ENCODE results near the gene ARL15.
A peak's percentile ranks its signal among the peaks of the same experiment; 100 is the strongest.

ARL15 gene

GRCh38 chr5:54251981-54252380 is 58.4 kb downstream of the ARL15 start:
- no peak for TF ChIP-seq EGR1 (IDR thresholded peaks at IDR 0.05)
- TF ChIP-seq FOXM1 (IDR thresholded peaks at IDR 0.05; ENCODE audit: borderline replicate concordance, low read depth), result no peak
- TF ChIP-seq TAF1 (IDR thresholded peaks at IDR 0.05; ENCODE audit: low read depth), result no peak
- TF ChIP-seq CREB1 (IDR thresholded peaks at IDR 0.05; ENCODE audit: low read depth), result no peak
- TF ChIP-seq CEBPB (IDR thresholded peaks at IDR 0.05), result no peak
- no peak for TF ChIP-seq USF1 (IDR thresholded peaks at IDR 0.05)
- TF ChIP-seq YY1 (IDR thresholded peaks at IDR 0.05; ENCODE audit: low read depth), result no peak
- TF ChIP-seq RAD21 (IDR thresholded peaks at IDR 0.05; ENCODE audit: low read depth), result no peak
- TF ChIP-seq TCF12 (IDR thresholded peaks at IDR 0.05; ENCODE audit: low read depth), result no peak
- TF ChIP-seq, protein P1, sequence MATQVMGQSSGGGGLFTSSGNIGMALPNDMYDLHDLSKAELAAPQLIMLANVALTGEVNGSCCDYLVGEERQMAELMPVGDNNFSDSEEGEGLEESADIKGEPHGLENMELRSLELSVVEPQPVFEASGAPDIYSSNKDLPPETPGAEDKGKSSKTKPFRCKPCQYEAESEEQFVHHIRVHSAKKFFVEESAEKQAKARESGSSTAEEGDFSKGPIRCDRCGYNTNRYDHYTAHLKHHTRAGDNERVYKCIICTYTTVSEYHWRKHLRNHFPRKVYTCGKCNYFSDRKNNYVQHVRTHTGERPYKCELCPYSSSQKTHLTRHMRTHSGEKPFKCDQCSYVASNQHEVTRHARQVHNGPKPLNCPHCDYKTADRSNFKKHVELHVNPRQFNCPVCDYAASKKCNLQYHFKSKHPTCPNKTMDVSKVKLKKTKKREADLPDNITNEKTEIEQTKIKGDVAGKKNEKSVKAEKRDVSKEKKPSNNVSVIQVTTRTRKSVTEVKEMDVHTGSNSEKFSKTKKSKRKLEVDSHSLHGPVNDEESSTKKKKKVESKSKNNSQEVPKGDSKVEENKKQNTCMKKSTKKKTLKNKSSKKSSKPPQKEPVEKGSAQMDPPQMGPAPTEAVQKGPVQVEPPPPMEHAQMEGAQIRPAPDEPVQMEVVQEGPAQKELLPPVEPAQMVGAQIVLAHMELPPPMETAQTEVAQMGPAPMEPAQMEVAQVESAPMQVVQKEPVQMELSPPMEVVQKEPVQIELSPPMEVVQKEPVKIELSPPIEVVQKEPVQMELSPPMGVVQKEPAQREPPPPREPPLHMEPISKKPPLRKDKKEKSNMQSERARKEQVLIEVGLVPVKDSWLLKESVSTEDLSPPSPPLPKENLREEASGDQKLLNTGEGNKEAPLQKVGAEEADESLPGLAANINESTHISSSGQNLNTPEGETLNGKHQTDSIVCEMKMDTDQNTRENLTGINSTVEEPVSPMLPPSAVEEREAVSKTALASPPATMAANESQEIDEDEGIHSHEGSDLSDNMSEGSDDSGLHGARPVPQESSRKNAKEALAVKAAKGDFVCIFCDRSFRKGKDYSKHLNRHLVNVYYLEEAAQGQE (IDR thresholded peaks at IDR 0.05; ENCODE audit: low read depth), result no peak
- no peak for TF ChIP-seq ZBTB7A (IDR thresholded peaks at IDR 0.05; ENCODE audit: low read depth)
- no peak for TF ChIP-seq EP300 (IDR thresholded peaks at IDR 0.05; ENCODE audit: borderline replicate concordance)
- no peak for TF ChIP-seq TEAD4 (IDR thresholded peaks at IDR 0.05)
- no peak for TF ChIP-seq MAX (IDR thresholded peaks at IDR 0.05)
- TF ChIP-seq NFIC (IDR thresholded peaks at IDR 0.05), result no peak

DNA sequence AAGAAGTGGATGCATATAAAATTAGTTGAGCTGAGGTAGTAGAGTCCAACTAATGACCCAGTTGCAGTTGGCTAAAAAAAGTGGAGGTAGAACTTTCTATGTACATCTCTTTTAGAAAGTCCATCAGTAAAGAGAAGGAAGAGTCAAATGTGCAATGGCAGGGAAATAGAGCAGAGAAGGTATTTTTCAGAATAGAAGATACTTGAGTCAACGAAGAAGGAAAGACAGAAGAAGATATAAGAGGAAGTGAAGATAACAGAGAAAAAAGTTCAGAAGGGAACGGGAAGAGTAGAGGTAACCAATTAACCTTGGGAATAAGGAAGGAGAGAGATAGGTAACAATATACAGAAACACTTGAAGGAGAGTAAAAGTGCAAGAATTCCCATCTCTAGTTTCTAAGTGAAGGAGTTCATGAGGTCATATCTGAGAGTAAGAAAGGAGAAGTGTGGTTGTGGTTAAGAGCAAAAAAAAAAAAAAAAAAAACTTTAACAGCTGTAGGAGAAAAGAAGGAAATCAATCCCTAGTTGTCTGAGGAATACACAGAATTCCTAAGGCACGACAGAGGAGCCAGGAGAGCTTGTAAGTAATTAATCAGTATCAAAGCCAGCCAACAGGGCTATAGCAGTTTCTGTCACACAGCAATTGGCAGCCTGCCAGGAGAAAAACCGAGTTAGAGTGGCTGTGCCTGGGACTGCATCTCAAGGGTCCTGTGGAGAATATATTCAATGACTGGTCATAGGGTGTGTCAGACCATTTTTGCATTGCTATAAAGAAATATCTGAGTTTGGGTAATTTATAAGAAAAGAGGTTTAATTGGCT is 61.0 kb downstream of the ARL15 start:
- TF ChIP-seq TEAD4 (IDR thresholded peaks at IDR 0.05) (no peak), NFIC (IDR thresholded peaks at IDR 0.05) (peak; percentile 66)

DNA sequence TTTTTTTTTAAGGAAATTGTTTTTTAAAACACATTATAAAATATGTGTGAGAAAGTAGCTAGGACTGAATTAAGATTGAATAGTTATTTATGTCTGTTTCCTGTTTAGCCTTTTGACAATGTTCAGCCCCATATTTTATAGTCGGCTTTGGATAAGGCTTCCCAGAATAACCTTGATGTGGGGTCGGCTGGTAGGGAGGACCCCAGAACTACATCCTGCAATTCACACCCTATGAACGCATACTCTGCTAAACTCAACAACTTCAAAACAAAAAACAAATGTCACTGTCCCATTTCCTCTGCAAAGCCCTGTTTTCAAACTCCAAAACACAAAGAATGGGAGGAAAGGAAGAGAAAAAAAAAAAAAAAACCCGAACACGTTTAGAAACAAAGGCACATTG is 63.1 kb downstream of the ARL15 start:
- no peak for TF ChIP-seq TEAD4 (IDR thresholded peaks at IDR 0.05)
- no peak for TF ChIP-seq FOXM1 (IDR thresholded peaks at IDR 0.05; ENCODE audit: borderline replicate concordance, low read depth)
- TF ChIP-seq CREB1 (IDR thresholded peaks at IDR 0.05; ENCODE audit: low read depth), result no peak
- no peak for TF ChIP-seq TCF12 (IDR thresholded peaks at IDR 0.05; ENCODE audit: low read depth)
- TF ChIP-seq CEBPB (IDR thresholded peaks at IDR 0.05), result no peak
- no peak for TF ChIP-seq MAX (IDR thresholded peaks at IDR 0.05)
- TF ChIP-seq NFIC (IDR thresholded peaks at IDR 0.05), result no peak
- TF ChIP-seq YY1 (IDR thresholded peaks at IDR 0.05; ENCODE audit: low read depth), result no peak

- TF ChIP-seq RAD21 (IDR thresholded peaks at IDR 0.05; ENCODE audit: low read depth), result peak; percentile 77
- no peak for TF ChIP-seq TEAD4 (IDR thresholded peaks at IDR 0.05)
- no peak for TF ChIP-seq EGR1 (IDR thresholded peaks at IDR 0.05)
Measured at GRCh38 chr5:54243483-54244080, 66.8 kb downstream of the ARL15 start.

GRCh38 chr5:54242297-54242696 is 68.1 kb downstream of the ARL15 start:
- TF ChIP-seq EGR1 (IDR thresholded peaks at IDR 0.05) (no peak), ZBTB7A (IDR thresholded peaks at IDR 0.05; ENCODE audit: low read depth) (no peak), MAX (IDR thresholded peaks at IDR 0.05) (no peak), RAD21 (IDR thresholded peaks at IDR 0.05; ENCODE audit: low read depth) (no peak), TCF12 (IDR thresholded peaks at IDR 0.05; ENCODE audit: low read depth) (no peak), TAF1 (IDR thresholded peaks at IDR 0.05; ENCODE audit: low read depth) (no peak), USF1 (IDR thresholded peaks at IDR 0.05) (no peak), EP300 (IDR thresholded peaks at IDR 0.05; ENCODE audit: borderline replicate concordance) (no peak), CEBPB (IDR thresholded peaks at IDR 0.05) (no peak), NFIC (IDR thresholded peaks at IDR 0.05) (no peak)
- TF ChIP-seq, protein P1 (IDR thresholded peaks at IDR 0.05; ENCODE audit: low read depth), result no peak

All from Ishikawa (cell line).